Activated CD4-positive, alpha-beta T cell treated with anti-CD3 and anti-CD28 coated beads, Interleukin-2, amount 50 U/mL, for 16 hours (primary cell): ENCODE measurements around the gene FIGNL2.

Source experiments
- DNase-seq: peaks from one replicate; pipeline ENCODE4 v3.0.0-alpha.2; 2020

Gene FIGNL2

GRCh38 chr12:51852404-51853137 is 4.1 kb upstream of the FIGNL2 start:
- DNase-seq: no peak

- no peak for DNase-seq
These were observed 3.1 kb upstream of the FIGNL2 start for GRCh38 chr12:51851413-51852124.

DNA sequence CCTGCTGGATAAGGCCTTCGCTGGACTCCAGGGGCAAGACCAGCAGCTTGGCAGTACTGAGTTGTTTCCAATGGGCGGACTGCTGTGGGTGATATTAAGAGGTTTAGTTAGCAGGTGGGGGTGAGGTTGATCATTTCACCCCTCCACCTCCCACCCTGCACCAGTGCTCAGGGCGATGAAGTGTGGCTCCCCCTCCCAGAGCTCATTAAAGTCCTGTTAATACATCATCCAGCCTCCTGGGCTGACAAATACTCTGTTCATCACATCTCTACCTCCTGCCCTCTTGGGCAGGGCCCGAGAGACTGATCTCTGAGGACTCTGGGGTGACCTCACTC is 2.4 kb upstream of the FIGNL2 start:
- DNase-seq: no peak

- DNase-seq: no peak
These were observed 1.8 kb upstream of the FIGNL2 start for GRCh38 chr12:51850081-51850964.

- no peak for DNase-seq
These were observed 570 bp upstream of the FIGNL2 start for GRCh38 chr12:51848841-51849735.

- no peak for DNase-seq
These were observed 734 bp downstream of the FIGNL2 start for GRCh38 chr12:51847643-51848325.

DNA sequence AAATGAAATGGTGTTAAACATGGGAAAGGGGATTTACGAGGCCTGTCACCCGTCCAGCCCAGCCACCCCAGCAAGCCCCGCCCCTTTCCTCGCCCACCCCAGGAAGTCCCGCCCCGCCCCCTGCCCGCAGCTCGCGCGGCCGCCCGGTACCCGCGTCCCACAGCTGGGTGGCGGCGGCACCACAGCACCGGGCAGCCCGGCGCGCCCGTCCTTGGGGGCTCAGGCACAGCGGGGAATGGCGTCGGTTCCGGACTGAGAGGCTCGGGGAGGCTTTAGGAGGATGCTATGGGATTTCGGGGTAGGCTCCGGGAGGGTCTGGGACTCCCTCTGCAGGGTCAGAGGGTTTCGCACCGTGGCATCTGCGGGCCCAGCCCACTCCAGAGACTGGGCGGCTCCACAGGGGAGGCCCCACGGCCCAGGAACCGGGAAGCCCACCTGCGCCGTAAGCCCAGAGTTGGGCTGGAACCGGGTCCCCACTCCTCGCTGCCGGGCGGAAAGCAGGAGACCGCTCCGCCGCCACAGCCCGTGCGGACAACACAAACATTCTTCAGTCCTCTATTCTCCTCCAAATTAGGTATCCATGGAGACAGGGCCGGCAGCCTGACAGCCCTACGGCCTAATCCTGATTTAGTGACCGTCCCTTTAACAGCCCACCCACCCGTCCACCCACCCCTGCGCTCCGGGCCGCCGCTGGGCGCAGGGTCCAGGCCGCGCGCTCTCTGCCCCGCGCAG is 1.4 kb downstream of the FIGNL2 start:
- peak; percentile 18 for DNase-seq

GRCh38 chr12:51846271-51846691 is 2.2 kb downstream of the FIGNL2 start:
- no peak for DNase-seq

- DNase-seq: no peak
These were observed 3.0 kb downstream of the FIGNL2 start for GRCh38 chr12:51845482-51845881.

DNA sequence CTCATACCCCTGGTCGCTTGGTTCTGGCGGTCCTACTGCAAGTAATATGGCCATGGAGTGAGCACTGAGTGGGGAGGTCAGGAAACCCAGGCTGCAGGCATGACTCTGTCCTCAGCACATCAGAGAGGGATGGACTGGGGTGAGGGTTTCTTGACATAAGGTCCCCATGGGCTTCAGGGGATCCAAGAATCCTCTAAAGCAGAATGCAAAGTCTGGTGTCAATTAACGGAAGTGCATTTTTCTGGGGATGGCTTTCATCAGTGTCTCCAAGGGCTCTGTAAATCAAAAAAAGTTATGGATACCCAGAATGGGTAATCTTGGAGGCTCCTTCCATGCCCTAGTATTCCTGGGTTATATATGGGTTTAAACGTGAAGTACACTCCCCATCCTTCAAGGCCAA is 3.7 kb downstream of the FIGNL2 start:
- no peak for DNase-seq

DNA sequence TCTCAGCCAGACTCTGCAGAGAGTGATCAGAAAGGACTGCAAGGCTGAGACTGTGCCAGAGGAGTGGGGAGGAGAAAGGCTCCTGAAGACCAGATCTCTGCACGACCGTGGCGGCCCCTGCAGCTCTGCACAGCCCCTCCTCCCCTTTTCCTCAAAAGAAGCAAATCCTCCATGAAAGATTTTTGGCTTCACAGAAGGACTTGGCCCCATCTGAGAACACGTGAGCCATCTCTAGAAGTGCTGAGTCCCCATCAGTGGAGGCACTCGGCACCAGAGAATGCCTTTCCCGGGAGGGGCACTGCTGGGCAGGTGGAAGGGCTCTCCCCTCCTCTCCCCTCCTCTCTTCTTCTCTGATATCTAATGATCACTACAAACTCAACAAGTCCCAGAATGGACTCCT is 6.8 kb downstream of the FIGNL2 start:
- DNase-seq: no peak

DNA sequence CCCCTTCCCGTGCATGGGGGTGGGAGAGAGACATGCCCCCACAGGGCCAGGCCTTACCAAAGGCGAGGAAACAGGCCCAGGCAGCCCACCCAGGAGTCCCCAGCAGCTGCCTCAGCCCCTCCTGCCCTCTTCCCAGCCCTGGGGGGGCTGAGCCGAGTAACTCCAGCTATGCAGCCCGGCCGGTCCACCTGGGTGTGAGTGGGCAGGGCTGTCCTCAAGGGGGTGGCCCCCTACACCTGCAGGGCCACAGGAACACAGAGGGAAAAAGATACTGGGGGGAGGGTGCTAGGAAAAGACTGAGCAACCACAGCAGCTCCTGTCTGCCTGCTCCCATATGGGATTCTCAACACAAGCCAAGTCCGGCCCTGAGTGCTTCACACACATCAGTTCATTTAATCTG is 7.6 kb downstream of the FIGNL2 start:
- DNase-seq: no peak

DNA sequence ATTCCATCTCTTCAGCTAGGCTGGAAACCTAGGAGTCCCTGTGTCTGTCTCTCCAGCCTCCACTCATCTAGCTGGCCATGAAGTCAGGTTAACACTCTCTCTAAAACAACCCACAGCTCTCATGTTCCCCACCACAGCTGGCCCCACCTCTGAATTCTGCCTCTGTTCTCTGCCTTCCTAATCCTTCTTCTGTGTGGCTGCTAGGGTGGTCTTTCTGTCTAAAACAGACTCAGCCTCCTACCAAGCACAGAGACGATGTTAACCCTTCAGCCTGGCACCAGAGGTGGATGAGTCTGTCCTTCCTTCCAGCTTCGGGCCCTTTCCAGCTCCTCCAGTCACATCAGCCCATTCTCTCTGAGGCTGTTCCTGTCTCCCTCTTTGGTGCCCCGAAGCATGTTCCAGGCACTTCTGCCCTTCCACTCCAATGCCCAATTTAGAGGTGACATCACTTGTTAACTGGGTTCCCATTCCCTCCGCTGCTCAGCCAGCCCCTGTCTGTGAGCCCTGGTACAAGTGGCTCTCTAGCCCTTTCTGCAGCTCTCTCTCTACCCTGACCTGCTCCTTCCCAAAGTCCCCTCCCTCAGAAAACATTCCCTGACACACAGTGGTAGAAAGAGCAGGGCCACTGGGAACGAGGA is 9.1 kb downstream of the FIGNL2 start:
- no peak for DNase-seq

GRCh38 chr12:51838762-51839161 is 9.8 kb downstream of the FIGNL2 start:
- DNase-seq: no peak

DNA sequence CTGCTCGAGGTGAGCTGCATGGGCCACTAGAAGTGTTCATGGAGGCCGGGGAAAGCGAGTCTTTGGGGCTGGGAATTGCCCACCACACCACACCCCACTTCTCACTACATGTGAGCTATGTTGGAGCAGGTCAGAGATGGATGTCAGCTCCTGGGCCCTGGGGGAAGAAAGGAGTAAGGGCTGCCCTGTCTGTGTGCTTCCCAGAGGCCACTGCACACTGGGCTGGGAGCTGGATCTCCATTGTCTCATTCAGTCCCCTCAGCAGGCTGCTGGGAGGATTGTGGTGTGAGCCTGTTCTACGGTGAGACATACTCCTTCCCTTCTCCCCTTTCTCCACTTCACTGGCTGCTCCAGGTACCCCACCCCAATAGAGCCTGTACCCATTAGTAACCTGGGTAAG is 10.5 kb downstream of the FIGNL2 start:
- DNase-seq: no peak

- DNase-seq: no peak
These were observed 11.2 kb downstream of the FIGNL2 start for GRCh38 chr12:51837286-51837685.

GRCh38 chr12:51836827-51837173 is 11.7 kb downstream of the FIGNL2 start:
- no peak for DNase-seq

GRCh38 chr12:51836041-51836826 is 12.3 kb downstream of the FIGNL2 start:
- DNase-seq: no peak

DNA sequence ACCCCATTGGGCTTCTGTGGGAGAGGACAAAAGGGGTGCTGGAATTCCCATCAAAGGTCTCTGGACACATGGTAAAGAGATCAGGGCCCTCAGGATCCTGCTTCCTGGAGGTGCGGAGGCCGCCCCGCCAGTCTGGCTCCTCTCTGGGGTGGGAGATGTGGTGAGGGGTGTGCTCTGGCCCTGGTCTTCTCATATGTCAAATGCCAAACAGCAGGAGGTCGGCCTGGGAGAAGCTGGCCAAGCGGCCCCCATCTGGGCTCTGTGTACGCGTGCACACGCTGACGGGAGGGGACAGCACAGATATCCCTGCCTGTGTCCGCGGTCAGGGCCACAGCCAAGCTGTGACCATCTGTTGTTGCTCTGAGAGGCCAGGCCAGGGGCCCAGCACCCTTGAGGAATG is 14.1 kb downstream of the FIGNL2 start:
- no peak for DNase-seq
